SK-N-SH (cell line): ENCODE results near the gene HDLBP. TPM values are rescaled to one million over a fixed set of nuclear protein-coding genes. Genes with fewer than 3 reads are reported as not detected.

ENCODE experiments used
- CTCF ChIA-PET: fragments of 300-600, 350-600 bp; formaldehyde crosslinking; extraction: SDS; loops from one replicate; lab custom pipeline; 2021; lab: Yijun Ruan, JAX
- POLR2A ChIA-PET: fragments of 350-600 bp; sonication (Branson Sonifier 250); formaldehyde crosslinking; extraction: SDS; loops from one replicate; lab custom pipeline; 2020; ENCODE audit warnings: antibody characterized with exemption, inconsistent platforms; lab: Yijun Ruan, JAX
- DNase-seq: peaks from one replicate; pipeline ENCODE4 v3.0.0; 2012
- H2AFZ ChIP-seq: fragments of 200-600 bp; sonication (generic); 2 replicates; pipeline ENCODE4 v1.8.1; 2016; ENCODE audit warnings: antibody characterized with exemption, mild to moderate bottlenecking, low read depth
- H3F3A ChIP-seq: fragments of 200-600 bp; sonication (generic); replicated peaks from 2 replicates; pipeline ENCODE3; 2016; ENCODE audit warnings: antibody characterized with exemption, mild to moderate bottlenecking; ENCODE audit not compliant: insufficient read depth
- H3K27ac ChIP-seq, 2 experiments: fragments of 200-500 bp in 1 of 2; fragments of 200-600 bp in 1 of 2; sonication (Bioruptor generic) in 1 of 2; sonication (generic), shearing (Covaris generic) in 1 of 2; 2 replicates each; pipeline versions ENCODE4 v1.5.1 to v1.6.1; 2014 to 2016; ENCODE audit warnings: low read depth in 2 of 2, inconsistent platforms in 1 of 2, low read length in 1 of 2, mild to moderate bottlenecking in 1 of 2, mixed read lengths in 1 of 2
- H3K27me3 ChIP-seq: fragments of 200-600 bp; sonication (generic), shearing (Covaris generic); 2 replicates; pipeline ENCODE4 v1.6.1; 2016; ENCODE audit warnings: mixed run types; ENCODE audit not compliant: insufficient read depth
- H3K36me3 ChIP-seq, 2 experiments: fragments of 200-500 bp in 1 of 2; fragments of 200-600 bp in 1 of 2; sonication (Bioruptor generic) in 1 of 2; sonication (generic) in 1 of 2; replicated peaks in 1 of 2; 2 replicates each; pipeline versions ENCODE3 to v1.5.1; 2014 to 2016; ENCODE audit warnings: low read length in 1 of 2, mild to moderate bottlenecking in 1 of 2; ENCODE audit not compliant: insufficient read depth in 2 of 2, control insufficient read depth in 1 of 2
- H3K4me1 ChIP-seq, 2 experiments: fragments of 200-500 bp in 1 of 2; fragments of 200-600 bp in 1 of 2; sonication (Bioruptor generic) in 1 of 2; sonication (generic), shearing (Covaris generic) in 1 of 2; 2 replicates each; pipeline versions ENCODE4 v1.5.1 to v1.6.1; 2014 to 2016; ENCODE audit warnings: low read depth in 1 of 2, low read length in 1 of 2, mixed run types in 1 of 2; ENCODE audit not compliant: insufficient read depth in 2 of 2, control insufficient read depth in 1 of 2
- H3K4me2 ChIP-seq: fragments of 200-600 bp; sonication (generic), shearing (Covaris generic); 2 replicates; pipeline ENCODE4 v1.6.1; 2017; ENCODE audit warnings: mixed run types
- H3K4me3 ChIP-seq, 2 experiments: fragments of 200-500 bp in 1 of 2; fragments of 200-600 bp in 1 of 2; sonication (Bioruptor generic) in 1 of 2; sonication (generic), shearing (Covaris generic) in 1 of 2; 2 replicates each; pipeline versions ENCODE4 v1.5.1 to v1.8.1; 2014 to 2016; ENCODE audit warnings: low read depth in 2 of 2, inconsistent platforms in 1 of 2, low read length in 1 of 2, mild to moderate bottlenecking in 1 of 2, mixed read lengths in 1 of 2, moderate library complexity in 1 of 2
- H3K79me2 ChIP-seq: fragments of 200-600 bp; sonication (generic); 2 replicates; pipeline ENCODE4 v1.8.1; 2017; ENCODE audit warnings: mild to moderate bottlenecking; ENCODE audit not compliant: insufficient read depth
- H3K9ac ChIP-seq: fragments of 200-600 bp; sonication (generic); 2 replicates; pipeline ENCODE4 v1.6.1; 2017; ENCODE audit warnings: mixed run types
- H3K9me2 ChIP-seq: fragments of 200-600 bp; sonication (generic); 2 replicates; pipeline ENCODE4 v1.6.1; 2017; ENCODE audit warnings: mixed run types
- H3K9me3 ChIP-seq: fragments of 200-600 bp; sonication (generic); 2 replicates; pipeline ENCODE4 v1.6.1; 2017; ENCODE audit warnings: mixed run types, mild to moderate bottlenecking, moderate library complexity
- H4K20me1 ChIP-seq: fragments of 200-600 bp; sonication (generic); 2 replicates; pipeline ENCODE4 v1.6.1; 2017; ENCODE audit warnings: mild to moderate bottlenecking, mixed run types; ENCODE audit not compliant: insufficient read depth
- EZH2phosphoT487 ChIP-seq: fragments of 200-600 bp; sonication (generic); IDR thresholded peaks from 2 replicates; pipeline ENCODE4 v1.6.1; 2017; ENCODE audit warnings: low read depth, mixed run types, mild to moderate bottlenecking, antibody characterized with exemption, moderate library complexity, borderline replicate concordance
- FOSL2 ChIP-seq: IDR thresholded peaks from 2 replicates; pipeline ENCODE4 v1.4.0; 2012; ENCODE audit warnings: low read depth, mild to moderate bottlenecking, moderate library complexity, borderline replicate concordance
- FOXJ3 ChIP-seq: sonication (generic); formaldehyde crosslinking; IDR thresholded peaks from 2 replicates; pipeline ENCODE4 v1.5.1; 2020; ENCODE audit warnings: mild to moderate bottlenecking, missing genetic modification reagents
- GATA2 ChIP-seq: sonication (generic); formaldehyde crosslinking; IDR thresholded peaks from 2 replicates; pipeline ENCODE4 v1.5.0; 2020; ENCODE audit warnings: mild to moderate bottlenecking, missing genetic modification reagents
- IRF3 ChIP-seq: fragments of 150-350 bp; IDR thresholded peaks from 2 replicates; pipeline ENCODE4 v1.6.1; 2016; ENCODE audit warnings: mild to moderate bottlenecking, low read depth, low read length
- JUND ChIP-seq: IDR thresholded peaks from 2 replicates; pipeline ENCODE4 v1.4.0; 2012
- MXI1 ChIP-seq: IDR thresholded peaks from 2 replicates; pipeline ENCODE4 v1.6.1; 2012; ENCODE audit warnings: mild to moderate bottlenecking, low read depth, low read length, improper control_type of control experiment
- NFIC ChIP-seq: IDR thresholded peaks from 2 replicates; pipeline ENCODE4 v1.4.0; 2012; ENCODE audit warnings: borderline replicate concordance
- RCOR1 ChIP-seq: fragments of 150-350 bp; IDR thresholded peaks from 2 replicates; pipeline ENCODE4 v1.6.1; 2017; ENCODE audit warnings: antibody characterized with exemption, low read length
- REST ChIP-seq: IDR thresholded peaks from 2 replicates; pipeline ENCODE4 v1.6.1; 2012; ENCODE audit warnings: mild to moderate bottlenecking, low read depth, low read length, moderate library complexity
- RXRA ChIP-seq: IDR thresholded peaks from 2 replicates; pipeline ENCODE4 v1.4.0; 2012; ENCODE audit warnings: low read depth, mild to moderate bottlenecking, borderline replicate concordance
- SMC3 ChIP-seq: IDR thresholded peaks from 2 replicates; pipeline ENCODE4 v1.6.1; 2012; ENCODE audit warnings: low read depth, low read length, improper control_type of control experiment
- TAF1 ChIP-seq: IDR thresholded peaks from 2 replicates; pipeline ENCODE4 v1.6.1; 2012; ENCODE audit warnings: low read depth, mild to moderate bottlenecking, low read length, moderate library complexity, borderline replicate concordance
- TCF12 ChIP-seq: IDR thresholded peaks from 2 replicates; pipeline ENCODE4 v1.4.0; 2012
- TEAD4 ChIP-seq: IDR thresholded peaks from 2 replicates; pipeline ENCODE4 v1.4.0; 2012; ENCODE audit warnings: mild to moderate bottlenecking, borderline replicate concordance; ENCODE audit not compliant: insufficient read depth
- USF1 ChIP-seq: IDR thresholded peaks from 2 replicates; pipeline ENCODE4 v1.4.0; 2012; ENCODE audit warnings: low read depth, borderline replicate concordance
- YY1 ChIP-seq: IDR thresholded peaks from 2 replicates; pipeline ENCODE4 v1.4.0; 2012; ENCODE audit warnings: low read depth, mild to moderate bottlenecking
- ZBTB33 ChIP-seq: IDR thresholded peaks from 2 replicates; pipeline ENCODE4 v1.4.0; 2012; ENCODE audit warnings: low read depth, borderline replicate concordance
- WGBS: methylation state at CpG from one replicate; pipeline ENCODE4 v1.1.6; 2017; ENCODE audit warnings: low lambda C conversion rate; 5-methylcytosine and 5-hydroxymethylcytosine counted together
- polyA plus RNA-seq, 3 experiments: library from polyadenylated mRNA; depleted of rRNA; stranded (reverse); fragments of >200 nt; gene quantifications; 2 replicates each; pipeline ENCODE4 v1.2.3, GENCODE V29; 2012

Gene HDLBP
- polyA plus RNA-seq, 1 of the 3 experiments (the other 2 are of a cell fraction): 263 TPM

- WGBS: 97% methylated on average over 4 of the region's 4 CpGs
- H3K9ac ChIP-seq: no peak overlapping the region
- peaks cover 3% of the 10 kb centered on the region for H3F3A ChIP-seq
- H3K4me3 ChIP-seq: no peak overlapping the region
- no peaks in the 10 kb centered on the region for H3K9me3 ChIP-seq
- H4K20me1 ChIP-seq: peaks cover 19% of the 10 kb centered on the region
- H3K9me2 ChIP-seq: no peaks in the 10 kb centered on the region
- no peak for DNase-seq
- peaks cover 94% of the 10 kb centered on the region for H3K79me2 ChIP-seq
- ChIA-PET CTCF (interaction anchor here (1.0 kb wide), 1 partner anchor 8 kb away, joined by 3 read pairs; no protein-coding TSS in a partner anchor), POLR2A (no interaction called here)
- no peak overlapping the region for H3K27ac ChIP-seq
- TF ChIP-seq REST (no peak), EZH2phosphoT487 (no peak), ZBTB33 (no peak), RCOR1 (no peak), TCF12 (no peak), USF1 (no peak), MXI1 (no peak)
- H3K36me3 ChIP-seq: peaks cover 53 to 66% of the 10 kb centered on the region in 2 experiments
- H3K27me3 ChIP-seq: no peaks in the 10 kb centered on the region
- H3K4me1 ChIP-seq: no peaks in the 10 kb centered on the region
- H2AFZ ChIP-seq: no peak overlapping the region
- no peak overlapping the region for H3K4me2 ChIP-seq
These were observed 15.1 kb upstream of the HDLBP start for GRCh38 chr2:241330616-241330981.

GRCh38 chr2:241329669-241330615 lies 14.5 kb upstream of the HDLBP start:
- no peak for DNase-seq
- Histone ChIP-seq H3K9me3 (no peaks in the 10 kb centered on the region), H3K79me2 (peaks cover 95% of the 10 kb centered on the region), H3K4me3 (no peak overlapping the region), H3K4me1 (no peaks in the 10 kb centered on the region), H3F3A (peaks cover 3% of the 10 kb centered on the region), H2AFZ (no peak overlapping the region), H3K9me2 (no peaks in the 10 kb centered on the region), H3K36me3 (peaks cover 52 to 66% of the 10 kb centered on the region in 2 experiments), H3K27ac (no peak overlapping the region), H4K20me1 (peaks cover 26% of the 10 kb centered on the region), H3K27me3 (no peaks in the 10 kb centered on the region), H3K4me2 (no peak overlapping the region), H3K9ac (no peak overlapping the region)
- TF ChIP-seq YY1: no peak
- TF ChIP-seq NFIC: no peak
- no peak for TF ChIP-seq FOSL2
- no peak for TF ChIP-seq FOXJ3 (CRISPR knock-in tag)
- no peak for TF ChIP-seq SMC3
- no peak for TF ChIP-seq JUND
- TF ChIP-seq IRF3: no peak
- no peak for TF ChIP-seq TEAD4
- TF ChIP-seq TAF1: no peak
- no peak for TF ChIP-seq MXI1
- TF ChIP-seq GATA2 (CRISPR knock-in tag): no peak
- no peak for TF ChIP-seq RXRA
- WGBS: 94% methylated on average over 11 of the region's 11 CpGs
- ChIA-PET CTCF (interaction anchor here (1.0 kb wide), 1 partner anchor 8 kb away, joined by 3 read pairs; no protein-coding TSS in a partner anchor), POLR2A (no interaction called here)
